GM15510 (cell line): ENCODE data around the gene SERPINA3.

Experiments used
- POLR2A ChIP-seq: IDR thresholded peaks from 3 replicates; pipeline ENCODE4 v1.6.1; 2011; ENCODE audit warnings: borderline replicate concordance; ENCODE audit not compliant: insufficient read length; ENCODE audit errors: extremely low read depth

Gene SERPINA3

GRCh38 chr14:94615823-94616570, 3.8 kb downstream of the SERPINA3 start:
- no peak for TF ChIP-seq POLR2A

GRCh38 chr14:94617366-94617941, 5.3 kb downstream of the SERPINA3 start:
- no peak for TF ChIP-seq POLR2A

- TF ChIP-seq POLR2A = no peak
Observed at GRCh38 chr14:94617988-94618822, 6.0 kb downstream of the SERPINA3 start.

- TF ChIP-seq POLR2A = no peak
Observed at GRCh38 chr14:94619297-94619696, 7.1 kb downstream of the SERPINA3 start.

GRCh38 chr14:94620597-94620996, 8.4 kb downstream of the SERPINA3 start:
- no peak for TF ChIP-seq POLR2A

GRCh38 chr14:94621358-94622134, 9.4 kb downstream of the SERPINA3 start:
- TF ChIP-seq POLR2A = no peak

- no peak for TF ChIP-seq POLR2A
Observed at GRCh38 chr14:94622653-94623421, 10.6 kb downstream of the SERPINA3 start.

GRCh38 chr14:94623422-94623809, 11.2 kb downstream of the SERPINA3 start:
- TF ChIP-seq POLR2A = no peak

GRCh38 chr14:94623856-94624499, 11.8 kb downstream of the SERPINA3 start:
- no peak for TF ChIP-seq POLR2A

GRCh38 chr14:94624537-94625352, 12.6 kb downstream of the SERPINA3 start:
- no peak for TF ChIP-seq POLR2A

GRCh38 chr14:94625353-94625635, 13.1 kb downstream of the SERPINA3 start:
- no peak for TF ChIP-seq POLR2A

- TF ChIP-seq POLR2A = no peak
Observed at GRCh38 chr14:94628578-94628977, 16.4 kb downstream of the SERPINA3 start.

GRCh38 chr14:94630396-94630795, 18.2 kb downstream of the SERPINA3 start:
- no peak for TF ChIP-seq POLR2A

GRCh38 chr14:94631050-94631449, 18.9 kb downstream of the SERPINA3 start:
- TF ChIP-seq POLR2A = no peak
